ENCODE measurements around the gene BSG.
"Not testable (repeated sequence)": the region's sequence is repeated elsewhere in the genome, so short reads cannot be mapped to it uniquely, and the experiment has no call there.

The BSG gene

DNA sequence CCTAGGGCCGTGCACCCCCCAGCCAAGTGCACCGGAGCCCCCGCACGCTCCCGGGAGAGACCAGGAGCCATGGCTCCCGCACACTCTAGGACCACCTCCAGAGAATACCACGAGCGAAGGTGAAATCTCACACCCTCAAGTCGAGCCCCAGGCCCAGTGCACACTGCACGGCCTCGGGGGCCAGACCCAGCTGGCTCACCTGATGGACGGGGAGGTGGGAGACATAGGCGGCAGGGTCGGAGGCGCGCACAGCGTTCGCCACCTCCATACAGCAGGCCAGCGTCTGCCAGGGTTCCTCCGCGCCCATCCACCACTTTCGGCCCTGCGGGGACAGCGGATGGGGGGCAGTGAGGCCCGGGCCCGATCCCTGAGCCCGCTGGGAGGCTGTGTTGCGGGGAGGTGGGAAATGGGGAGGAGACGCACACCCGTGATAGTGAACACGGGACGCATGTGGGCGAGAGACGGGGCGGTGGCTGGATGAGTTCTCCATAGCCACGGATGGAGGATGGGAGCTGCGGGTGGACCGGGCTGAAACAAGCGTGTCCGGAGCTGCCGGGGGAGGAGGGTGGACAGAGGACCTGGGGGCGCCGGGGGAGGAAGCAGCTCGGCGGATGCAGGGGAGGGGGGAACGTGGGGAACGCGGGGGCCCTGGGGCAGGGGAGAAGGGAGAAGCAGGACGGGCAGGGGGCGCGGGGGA, 47.9 kb downstream of the BSG start (continued):
- no peak for TF ChIP-seq ZNF548 (tag by site-specific recombination; IDR thresholded peaks at IDR 0.05)

DNA sequence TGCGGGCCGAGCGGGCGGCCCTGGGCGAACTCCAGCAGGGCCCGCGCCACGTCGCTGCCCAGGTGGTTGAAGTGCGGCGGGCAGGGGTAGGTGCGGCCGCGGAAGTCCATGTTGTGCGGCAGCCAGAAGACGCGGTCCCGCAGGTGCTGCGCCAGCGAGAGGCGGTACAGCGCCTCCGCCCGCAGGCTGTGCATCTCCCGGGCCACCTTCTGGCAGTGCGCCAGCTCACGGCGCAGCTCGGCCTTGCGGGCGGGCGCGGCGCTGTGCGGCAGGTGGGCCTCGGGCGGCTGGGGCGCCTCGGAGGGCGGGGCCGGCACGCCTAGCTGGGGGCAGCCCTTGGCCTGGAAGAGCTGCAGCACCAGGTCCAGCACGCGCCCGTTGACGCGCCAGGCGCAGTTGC, 48.8 kb downstream of the BSG start:
- H3K9me3 ChIP-seq (ENCODE audit: control insufficient read depth, insufficient read depth, low read depth, low read length); CTCF ChIA-PET; POLR2A ChIA-PET; H3K27ac ChIP-seq (ENCODE audit: extremely low read depth, low read depth, low read length); H3K4me3 ChIP-seq (ENCODE audit: low read depth, low read length); H3K4me1 ChIP-seq (ENCODE audit: control insufficient read depth, insufficient read depth, low read length): not testable (repeated sequence)
- peaks cover 5 to 80% of the 10 kb centered on the region in 2 experiments; a peak in 2 of 3 replicates for H3K36me3 ChIP-seq (ENCODE audit: control insufficient read depth in 2 of 2, insufficient read depth in 1 of 2, low read length in 2 of 2)

DNA sequence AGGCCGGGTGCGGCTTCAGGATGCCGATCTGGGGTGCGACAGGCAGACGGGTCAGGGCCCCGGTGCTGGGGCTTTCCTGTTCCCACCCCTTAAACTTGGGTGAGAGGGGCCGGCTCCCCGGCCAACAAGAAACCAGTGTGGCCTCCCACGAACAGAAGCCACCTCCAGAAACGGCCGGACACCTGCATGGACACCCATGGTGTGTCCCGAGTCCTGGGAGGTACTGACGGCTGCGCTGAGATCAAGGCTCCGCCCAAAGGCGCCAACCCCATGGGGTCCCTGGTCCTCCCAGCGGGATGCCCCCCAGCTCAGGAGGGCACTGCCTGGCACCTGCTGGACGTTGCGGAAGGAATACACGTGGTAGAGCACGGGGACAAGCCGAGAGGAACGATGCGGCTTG, 49.4 kb downstream of the BSG start:
- ChIA-PET CTCF (no interaction called here), POLR2A (no interaction called here)
- TF ChIP-seq ZNF391 (tag by site-specific recombination; IDR thresholded peaks at IDR 0.05; ENCODE audit: borderline replicate concordance, low read depth) (no peak), ZNF211 (tag by site-specific recombination; IDR thresholded peaks at IDR 0.05; ENCODE audit: low read depth) (no peak)
- TF ChIP-seq, protein P1, sequence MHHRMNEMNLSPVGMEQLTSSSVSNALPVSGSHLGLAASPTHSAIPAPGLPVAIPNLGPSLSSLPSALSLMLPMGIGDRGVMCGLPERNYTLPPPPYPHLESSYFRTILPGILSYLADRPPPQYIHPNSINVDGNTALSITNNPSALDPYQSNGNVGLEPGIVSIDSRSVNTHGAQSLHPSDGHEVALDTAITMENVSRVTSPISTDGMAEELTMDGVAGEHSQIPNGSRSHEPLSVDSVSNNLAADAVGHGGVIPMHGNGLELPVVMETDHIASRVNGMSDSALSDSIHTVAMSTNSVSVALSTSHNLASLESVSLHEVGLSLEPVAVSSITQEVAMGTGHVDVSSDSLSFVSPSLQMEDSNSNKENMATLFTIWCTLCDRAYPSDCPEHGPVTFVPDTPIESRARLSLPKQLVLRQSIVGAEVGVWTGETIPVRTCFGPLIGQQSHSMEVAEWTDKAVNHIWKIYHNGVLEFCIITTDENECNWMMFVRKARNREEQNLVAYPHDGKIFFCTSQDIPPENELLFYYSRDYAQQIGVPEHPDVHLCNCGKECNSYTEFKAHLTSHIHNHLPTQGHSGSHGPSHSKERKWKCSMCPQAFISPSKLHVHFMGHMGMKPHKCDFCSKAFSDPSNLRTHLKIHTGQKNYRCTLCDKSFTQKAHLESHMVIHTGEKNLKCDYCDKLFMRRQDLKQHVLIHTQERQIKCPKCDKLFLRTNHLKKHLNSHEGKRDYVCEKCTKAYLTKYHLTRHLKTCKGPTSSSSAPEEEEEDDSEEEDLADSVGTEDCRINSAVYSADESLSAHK (tag by site-specific recombination; IDR thresholded peaks at IDR 0.05): no peak
- no peaks in the 10 kb centered on the region for H3K9me3 ChIP-seq (ENCODE audit: control insufficient read depth, insufficient read depth, low read depth, low read length)
- no peak overlapping the region for H3K27ac ChIP-seq (ENCODE audit: extremely low read depth, low read depth, low read length)
- no peaks in the 10 kb centered on the region for H3K4me1 ChIP-seq (ENCODE audit: control insufficient read depth, insufficient read depth, low read length)
- H3K4me3 ChIP-seq (ENCODE audit: low read depth, low read length): no peak overlapping the region
- H3K36me3 ChIP-seq (ENCODE audit: control insufficient read depth in 2 of 2, insufficient read depth in 1 of 2, low read length in 2 of 2): peaks cover 5 to 80% of the 10 kb centered on the region in 2 experiments; a peak in 2 of 3 replicates

DNA sequence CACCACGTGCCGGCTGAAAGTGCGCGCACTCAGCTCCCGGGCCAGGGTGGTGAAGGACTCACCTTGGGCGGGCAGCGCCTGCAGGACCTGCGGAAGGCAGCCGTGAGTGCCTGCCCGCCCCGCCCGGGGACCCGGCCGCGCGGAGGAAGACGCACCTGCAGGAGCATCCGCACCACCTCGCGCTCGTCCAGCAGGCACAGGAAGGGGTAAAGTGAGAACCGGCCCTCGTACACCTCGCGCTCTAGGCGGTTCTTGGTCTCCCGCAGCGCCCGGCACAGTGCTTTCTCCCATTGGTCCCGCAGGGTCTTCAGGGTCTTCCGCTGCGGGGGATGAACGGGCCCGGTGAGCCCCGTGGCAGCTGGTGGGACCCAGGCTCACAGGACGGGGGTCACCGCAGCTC, 50.3 kb downstream of the BSG start:
- ChIA-PET POLR2A (interaction anchor here (1.3 kb wide), 1 partner anchor 10 kb away, joined by 6 read pairs; no protein-coding TSS in a partner anchor), CTCF (no interaction called here)
- no peak overlapping the region for H3K27ac ChIP-seq (ENCODE audit: extremely low read depth, low read depth, low read length)

More for the DNA sequence above, 50.3 kb downstream of the BSG start:
- H3K4me3 ChIP-seq (ENCODE audit: low read depth, low read length): no peak overlapping the region
- no peaks in the 10 kb centered on the region for H3K9me3 ChIP-seq (ENCODE audit: control insufficient read depth, insufficient read depth, low read depth, low read length)
- TF ChIP-seq ZFP41 (tag by site-specific recombination; IDR thresholded peaks at IDR 0.05; ENCODE audit: borderline replicate concordance) (no peak), SP7 (tag by site-specific recombination; IDR thresholded peaks at IDR 0.05) (no peak), ZNF830 (tag by site-specific recombination; IDR thresholded peaks at IDR 0.05; ENCODE audit: low read depth) (no peak), ZNF600 (tag by site-specific recombination; IDR thresholded peaks at IDR 0.05) (no peak), ZNF76 (tag by site-specific recombination; IDR thresholded peaks at IDR 0.05; ENCODE audit: borderline replicate concordance, low read depth) (no peak), ZNF768 (tag by site-specific recombination; IDR thresholded peaks at IDR 0.05) (no peak), WT1 (tag by site-specific recombination; IDR thresholded peaks at IDR 0.05) (no peak)
- TF ChIP-seq, protein P2, sequence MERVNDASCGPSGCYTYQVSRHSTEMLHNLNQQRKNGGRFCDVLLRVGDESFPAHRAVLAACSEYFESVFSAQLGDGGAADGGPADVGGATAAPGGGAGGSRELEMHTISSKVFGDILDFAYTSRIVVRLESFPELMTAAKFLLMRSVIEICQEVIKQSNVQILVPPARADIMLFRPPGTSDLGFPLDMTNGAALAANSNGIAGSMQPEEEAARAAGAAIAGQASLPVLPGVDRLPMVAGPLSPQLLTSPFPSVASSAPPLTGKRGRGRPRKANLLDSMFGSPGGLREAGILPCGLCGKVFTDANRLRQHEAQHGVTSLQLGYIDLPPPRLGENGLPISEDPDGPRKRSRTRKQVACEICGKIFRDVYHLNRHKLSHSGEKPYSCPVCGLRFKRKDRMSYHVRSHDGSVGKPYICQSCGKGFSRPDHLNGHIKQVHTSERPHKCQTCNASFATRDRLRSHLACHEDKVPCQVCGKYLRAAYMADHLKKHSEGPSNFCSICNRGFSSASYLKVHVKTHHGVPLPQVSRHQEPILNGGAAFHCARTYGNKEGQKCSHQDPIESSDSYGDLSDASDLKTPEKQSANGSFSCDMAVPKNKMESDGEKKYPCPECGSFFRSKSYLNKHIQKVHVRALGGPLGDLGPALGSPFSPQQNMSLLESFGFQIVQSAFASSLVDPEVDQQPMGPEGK (tag by site-specific recombination; IDR thresholded peaks at IDR 0.05): no peak
- TF ChIP-seq, protein P3, sequence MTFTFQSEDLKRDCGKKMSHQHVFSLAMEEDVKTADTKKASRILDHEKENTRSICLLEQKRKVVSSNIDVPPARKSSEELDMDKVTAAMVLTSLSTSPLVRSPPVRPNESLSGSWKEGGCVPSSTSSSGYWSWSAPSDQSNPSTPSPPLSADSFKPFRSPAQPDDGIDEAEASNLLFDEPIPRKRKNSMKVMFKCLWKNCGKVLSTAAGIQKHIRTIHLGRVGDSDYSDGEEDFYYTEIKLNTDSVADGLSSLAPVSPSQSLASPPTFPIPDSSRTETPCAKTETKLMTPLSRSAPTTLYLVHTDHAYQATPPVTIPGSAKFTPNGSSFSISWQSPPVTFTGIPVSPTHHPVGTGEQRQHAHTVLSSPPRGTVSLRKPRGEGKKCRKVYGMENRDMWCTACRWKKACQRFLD (tag by site-specific recombination; IDR thresholded peaks at IDR 0.05): no peak
- peaks cover 5 to 77% of the 10 kb centered on the region in 2 experiments; a peak in 2 of 3 replicates for H3K36me3 ChIP-seq (ENCODE audit: control insufficient read depth in 2 of 2, insufficient read depth in 1 of 2, low read length in 2 of 2)
- no peaks in the 10 kb centered on the region for H3K4me1 ChIP-seq (ENCODE audit: control insufficient read depth, insufficient read depth, low read length)
